Neural progenitor cell (in vitro differentiated cells): ENCODE data around the gene HOXB9. TPM values are rescaled to one million over a fixed set of nuclear protein-coding genes. Genes with fewer than 3 reads are reported as not detected.

Experiments used
- DNase-seq: peaks from one replicate; pipeline ENCODE4 v3.0.0-alpha.2; 2016; ENCODE audit warnings: low spot score
- H2AFZ ChIP-seq: fragments of 200-600 bp; sonication (generic); replicated peaks from 2 replicates; pipeline ENCODE4 v1.6.1; 2016; ENCODE audit warnings: antibody characterized with exemption
- H3F3A ChIP-seq: fragments of 200-600 bp; sonication (generic); 2 replicates; pipeline ENCODE4 v1.6.1; 2016; ENCODE audit warnings: antibody characterized with exemption, low read depth
- H3K27ac ChIP-seq: fragments of 200-600 bp; sonication (generic); 2 replicates; pipeline ENCODE4 v1.5.1; 2016; ENCODE audit warnings: mild to moderate bottlenecking
- H3K27me3 ChIP-seq: fragments of 200-600 bp; sonication (generic); 2 replicates; pipeline ENCODE4 v1.6.1; 2016; ENCODE audit warnings: mild to moderate bottlenecking, moderate library complexity
- H3K36me3 ChIP-seq: fragments of 200-600 bp; sonication (generic); 2 replicates; pipeline ENCODE4 v1.5.1; 2016
- H3K4me1 ChIP-seq: fragments of 200-600 bp; sonication (generic); 2 replicates; pipeline ENCODE4 v1.6.1; 2016; ENCODE audit warnings: mixed run types
- H3K4me2 ChIP-seq: fragments of 200-600 bp; sonication (generic); 2 replicates; pipeline ENCODE4 v1.6.1; 2016
- H3K4me3 ChIP-seq: fragments of 200-600 bp; sonication (generic); 2 replicates; pipeline ENCODE4 v1.5.1; 2016
- H3K79me2 ChIP-seq: fragments of 200-600 bp; sonication (generic); 2 replicates; pipeline ENCODE4 v1.6.1; 2016; ENCODE audit warnings: low read depth
- H3K9ac ChIP-seq: fragments of 200-600 bp; sonication (generic); 2 replicates; pipeline ENCODE4 v1.6.1; 2016
- H3K9me3 ChIP-seq: fragments of 200-600 bp; sonication (generic); 2 replicates; pipeline ENCODE4 v1.5.1; 2016; ENCODE audit warnings: low read depth
- H4K20me1 ChIP-seq: fragments of 200-600 bp; sonication (generic); 2 replicates; pipeline ENCODE4 v1.6.1; 2016; ENCODE audit warnings: low read depth
- H3K27ac Mint-ChIP-seq: 3 replicates; pipeline ENCODE4 v1.8.0; 2021; ENCODE audit warnings: mixed read lengths
- H3K27me3 Mint-ChIP-seq: 2 replicates; pipeline ENCODE4 v1.8.0; 2022; ENCODE audit warnings: low read depth, mild to moderate bottlenecking, inconsistent platforms, moderate library complexity, mixed read lengths; ENCODE audit not compliant: insufficient read depth
- H3K36me3 Mint-ChIP-seq: 3 replicates; pipeline ENCODE4 v1.8.0; 2021; ENCODE audit warnings: mixed read lengths
- H3K4me1 Mint-ChIP-seq: 3 replicates; pipeline ENCODE4 v1.8.0; 2021; ENCODE audit warnings: mixed read lengths
- H3K4me3 Mint-ChIP-seq: 3 replicates; pipeline ENCODE4 v1.8.0; 2021; ENCODE audit warnings: mild to moderate bottlenecking, moderate library complexity, mixed read lengths
- H3K9me3 Mint-ChIP-seq: 3 replicates; pipeline ENCODE4 v1.8.0; 2020; ENCODE audit warnings: mixed read lengths
- EZH2 ChIP-seq: fragments of 200-600 bp; sonication (generic); IDR thresholded peaks from 2 replicates; pipeline ENCODE4 v1.6.1; 2017; ENCODE audit warnings: antibody characterized with exemption, mild to moderate bottlenecking, moderate library complexity
- EZH2phosphoT487 ChIP-seq: fragments of 200-600 bp; sonication (generic); IDR thresholded peaks from 2 replicates; pipeline ENCODE4 v1.6.1; 2017; ENCODE audit warnings: antibody characterized with exemption
- microRNA counts: library from miRNA; unstranded; fragments of <30 nt; microRNA quantifications from one replicate; lab custom pipeline; 2016
- microRNA-seq: library from miRNA; unstranded; fragments of <30 nt; microRNA quantifications from one replicate; pipeline ENCODE4, GENCODE V29; 2016
- small RNA-seq: library from RNA; depleted of rRNA; stranded (forward); fragments of <200 nt; gene quantifications from one replicate; pipeline ENCODE3, GENCODE V24; 2015
- total RNA-seq: library from RNA; depleted of rRNA; stranded (reverse); fragments of >200 nt; gene quantifications from 2 replicates; pipeline ENCODE4 v1.2.3, GENCODE V29; 2015; ENCODE audit warnings: low replicate concordance
- TF ChIP-seq, protein P1 (sequence below): fragments of 200-600 bp; sonication (generic); IDR thresholded peaks from 2 replicates; pipeline ENCODE4 v1.5.1; 2017; ENCODE audit warnings: antibody characterized with exemption, mild to moderate bottlenecking

HOXB9 gene
- total RNA-seq, 1 donor from 2014 or later = not detected

DNA sequence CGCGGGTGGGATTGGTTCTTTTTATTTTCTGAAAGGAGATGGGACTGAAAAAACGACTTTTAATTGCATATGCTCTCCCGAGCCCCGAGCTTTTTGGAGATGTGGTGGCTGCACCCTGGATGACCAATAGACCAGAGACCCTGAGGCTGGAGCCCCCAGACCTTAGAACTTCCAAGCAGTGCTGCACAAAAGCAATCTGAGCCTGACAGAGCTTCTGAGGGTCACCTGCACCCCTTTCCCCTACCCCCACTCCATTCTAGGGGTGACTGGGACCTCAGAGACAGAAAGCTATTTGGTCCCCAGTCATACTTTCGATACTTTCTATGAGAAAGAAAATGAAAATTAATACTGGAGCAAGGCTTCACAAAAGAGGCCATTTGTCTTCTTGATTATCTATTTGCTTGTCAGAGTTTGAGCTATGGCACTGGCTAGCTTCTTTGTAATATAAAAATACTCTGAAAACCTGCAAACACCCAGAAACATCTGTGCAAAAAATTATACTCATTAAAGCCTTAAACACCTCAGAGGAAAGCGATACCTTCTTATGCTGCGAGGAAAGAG is 51.6 kb downstream of the HOXB9 start:
- no peak overlapping the region for H3K4me2 ChIP-seq
- peaks cover 100% of the 10 kb centered on the region for H3K27me3 ChIP-seq
- peaks cover 4% of the 10 kb centered on the region for H3F3A ChIP-seq
- no peak overlapping the region for H3K4me3 Mint-ChIP-seq
- no peak overlapping the region for H2AFZ ChIP-seq
- no peaks in the 10 kb centered on the region for H3K9me3 ChIP-seq
- H3K27ac ChIP-seq = no peak overlapping the region
- H4K20me1 ChIP-seq = peaks cover 94% of the 10 kb centered on the region
- H3K79me2 ChIP-seq = no peaks in the 10 kb centered on the region
- H3K4me3 ChIP-seq = no peak overlapping the region
- TF ChIP-seq EZH2phosphoT487 = peak; percentile 34
- TF ChIP-seq, protein P1, sequence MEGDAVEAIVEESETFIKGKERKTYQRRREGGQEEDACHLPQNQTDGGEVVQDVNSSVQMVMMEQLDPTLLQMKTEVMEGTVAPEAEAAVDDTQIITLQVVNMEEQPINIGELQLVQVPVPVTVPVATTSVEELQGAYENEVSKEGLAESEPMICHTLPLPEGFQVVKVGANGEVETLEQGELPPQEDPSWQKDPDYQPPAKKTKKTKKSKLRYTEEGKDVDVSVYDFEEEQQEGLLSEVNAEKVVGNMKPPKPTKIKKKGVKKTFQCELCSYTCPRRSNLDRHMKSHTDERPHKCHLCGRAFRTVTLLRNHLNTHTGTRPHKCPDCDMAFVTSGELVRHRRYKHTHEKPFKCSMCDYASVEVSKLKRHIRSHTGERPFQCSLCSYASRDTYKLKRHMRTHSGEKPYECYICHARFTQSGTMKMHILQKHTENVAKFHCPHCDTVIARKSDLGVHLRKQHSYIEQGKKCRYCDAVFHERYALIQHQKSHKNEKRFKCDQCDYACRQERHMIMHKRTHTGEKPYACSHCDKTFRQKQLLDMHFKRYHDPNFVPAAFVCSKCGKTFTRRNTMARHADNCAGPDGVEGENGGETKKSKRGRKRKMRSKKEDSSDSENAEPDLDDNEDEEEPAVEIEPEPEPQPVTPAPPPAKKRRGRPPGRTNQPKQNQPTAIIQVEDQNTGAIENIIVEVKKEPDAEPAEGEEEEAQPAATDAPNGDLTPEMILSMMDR = no peak
- TF ChIP-seq EZH2 = peak; percentile 55
- no peak overlapping the region for H3K27ac Mint-ChIP-seq
- H3K9me3 Mint-ChIP-seq = peaks cover 9% of the 10 kb centered on the region
- H3K9ac ChIP-seq = no peak overlapping the region
- H3K36me3 ChIP-seq = no peaks in the 10 kb centered on the region
- no peaks in the 10 kb centered on the region for H3K4me1 Mint-ChIP-seq
- H3K27me3 Mint-ChIP-seq = peaks cover 70% of the 10 kb centered on the region
- DNase-seq = no peak
- no peaks in the 10 kb centered on the region for H3K36me3 Mint-ChIP-seq
- no peaks in the 10 kb centered on the region for H3K4me1 ChIP-seq

DNA sequence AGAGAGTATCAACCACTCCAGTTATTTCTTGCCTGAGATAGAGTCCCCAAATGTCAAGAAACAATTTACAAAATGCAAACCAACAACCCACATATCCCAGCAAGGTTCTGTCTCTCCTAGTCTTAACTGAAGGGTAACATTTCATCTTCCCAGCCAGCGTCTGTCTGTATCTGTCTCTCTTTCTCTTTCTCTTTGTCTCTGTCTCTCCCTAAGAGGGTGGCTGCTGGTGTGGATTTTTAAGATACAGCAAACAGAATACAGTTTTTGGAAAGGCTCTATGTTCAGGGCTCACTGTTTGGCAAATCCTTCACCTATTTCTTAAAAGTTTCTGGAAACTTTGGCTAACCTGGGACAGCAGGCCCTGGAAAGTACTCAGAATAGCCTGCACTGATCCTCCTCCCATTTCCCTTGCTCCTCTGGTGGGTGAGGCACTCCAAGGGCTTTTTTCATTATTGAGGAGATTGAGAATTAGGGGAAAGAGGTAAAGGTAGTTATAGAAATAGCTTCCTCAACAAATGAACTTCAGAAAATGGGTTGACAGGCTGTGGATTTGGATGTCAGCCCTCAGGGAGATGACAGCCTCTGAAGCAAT is 54.2 kb downstream of the HOXB9 start:
- H3K4me3 Mint-ChIP-seq = no peak overlapping the region
- H2AFZ ChIP-seq = no peak overlapping the region
- H3K27me3 Mint-ChIP-seq = peaks cover 46% of the 10 kb centered on the region
- H3K9ac ChIP-seq = no peak overlapping the region
- no peaks in the 10 kb centered on the region for H3K36me3 Mint-ChIP-seq
- no peak overlapping the region for H3K4me2 ChIP-seq
- no peaks in the 10 kb centered on the region for H3K4me1 ChIP-seq
- H3K79me2 ChIP-seq = no peaks in the 10 kb centered on the region
- peaks cover 2% of the 10 kb centered on the region for H3K9me3 Mint-ChIP-seq
- no peaks in the 10 kb centered on the region for H3F3A ChIP-seq
- H3K27me3 ChIP-seq = peaks cover 100% of the 10 kb centered on the region
- H3K4me3 ChIP-seq = no peak overlapping the region
- H3K27ac ChIP-seq = no peak overlapping the region
- TF ChIP-seq EZH2 = no peak
- TF ChIP-seq EZH2phosphoT487 = no peak
- TF ChIP-seq, protein P1 = no peak
- H3K27ac Mint-ChIP-seq = no peak overlapping the region
- H3K9me3 ChIP-seq = no peaks in the 10 kb centered on the region
- peaks cover 98% of the 10 kb centered on the region for H4K20me1 ChIP-seq
- H3K36me3 ChIP-seq = no peaks in the 10 kb centered on the region
- DNase-seq = no peak
- H3K4me1 Mint-ChIP-seq = no peaks in the 10 kb centered on the region

MicroRNAs encoded within 50 kb of the gene (microRNA counts, 767-probe panel; counts per million panel counts)
- microRNA hsa-miR-10a-5p (lab: Ali Mortazavi, UCI) = 460 counts per million, percentile 90 among the panel's probes with 10 or more counts

Small RNA genes lying within 50 kb of the gene (microRNA-seq; reads per million reads assigned to microRNA genes)
- gene MIR196A1 = not detected

Small RNA genes lying within 50 kb of the gene (small RNA-seq; reads per million reads assigned to genes)
- gene MIR196A1 = not detected

Other genes with a start within 250 kb of the HOXB9 start
- gene SKAP1, start 196.1 kb downstream of the HOXB9 start, total RNA-seq = not detected in 2 replicates
- not detected in 2 replicates for gene HOXB1, start 95.3 kb downstream of the HOXB9 start, total RNA-seq
- gene HOXB2, start 81.2 kb downstream of the HOXB9 start, total RNA-seq = not detected in 2 replicates
- not detected in 2 replicates for gene HOXB4, start 48.0 kb downstream of the HOXB9 start, total RNA-seq
- not detected in 2 replicates for gene HOXB3, start 36.1 kb downstream of the HOXB9 start, total RNA-seq
- not detected in 2 replicates for gene HOXB5, start 32.6 kb downstream of the HOXB9 start, total RNA-seq
- gene HOXB6, start 21.4 kb downstream of the HOXB9 start, total RNA-seq = not detected in 2 replicates
- not detected in 2 replicates for gene HOXB7, start 15.3 kb downstream of the HOXB9 start, total RNA-seq
- not detected in 2 replicates for gene HOXB8, start 11.1 kb downstream of the HOXB9 start, total RNA-seq
- not detected in 2 replicates for gene PRAC1, start 96.2 kb upstream of the HOXB9 start, total RNA-seq
- gene PRAC2, start 96.8 kb upstream of the HOXB9 start, total RNA-seq = not detected in 2 replicates
- gene HOXB13, start 102.4 kb upstream of the HOXB9 start, total RNA-seq = not detected in 2 replicates
- gene TTLL6, start 190.9 kb upstream of the HOXB9 start, total RNA-seq = 6.8 and 17.4 TPM in 2 replicates
- 23.9 and 34.1 TPM in 2 replicates for gene CALCOCO2, start 204.7 kb upstream of the HOXB9 start, total RNA-seq